PC-9 (cell line): ENCODE results near the gene ARID3A.

Source experiments
- CTCF ChIP-seq: fragments of 200-600 bp; sonication (generic); conservative IDR thresholded peaks from 2 replicates; pipeline ENCODE4 v1.6.1; 2017; ENCODE audit warnings: mixed run types, antibody characterized with exemption, mild to moderate bottlenecking, moderate library complexity
- EZH2 ChIP-seq: fragments of 200-600 bp; sonication (generic); IDR thresholded peaks from 2 replicates; pipeline ENCODE4 v1.8.0; 2017; ENCODE audit warnings: antibody characterized with exemption, low read depth

DNA sequence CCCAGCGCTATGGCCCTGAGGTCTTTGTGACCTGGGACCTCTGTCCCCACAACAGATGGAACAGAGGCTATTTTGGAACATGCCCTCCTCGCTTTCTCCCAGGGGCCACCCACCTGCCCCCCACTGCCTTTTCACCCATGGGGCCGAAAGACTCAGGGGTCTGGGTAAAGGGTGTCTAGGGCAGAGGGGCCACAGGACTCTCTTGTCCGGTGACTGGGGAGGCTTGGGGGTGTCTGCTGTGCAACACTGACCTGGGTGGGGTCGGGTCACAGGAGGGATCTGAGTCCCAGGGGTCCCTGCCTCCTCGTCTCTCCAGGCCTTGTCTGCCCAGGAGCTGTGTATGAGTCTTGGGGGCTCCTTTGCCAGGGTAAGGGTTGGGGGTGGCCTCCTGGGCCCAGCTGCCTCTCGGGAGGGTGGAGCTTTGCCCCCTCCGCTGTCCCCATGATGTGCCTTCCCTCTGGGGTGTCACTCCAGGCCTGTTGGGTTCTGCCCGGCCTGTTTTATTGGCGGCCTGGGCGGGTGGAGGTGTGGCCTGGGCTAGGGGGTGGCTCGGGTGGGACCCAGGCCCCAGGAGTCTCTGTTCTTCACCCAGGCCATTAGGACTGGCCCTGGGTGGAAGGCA, 2.1 kb downstream of the ARID3A start:
- TF ChIP-seq CTCF (no peak), EZH2 (no peak)
